Lower lobe of right lung (tissue), 2 donors: ENCODE data around the gene CHAD. TPM values are rescaled to one million over a fixed set of nuclear protein-coding genes. Genes with fewer than 3 reads are reported as not detected.
A peak's percentile ranks its signal among the peaks of the same experiment; 100 is the strongest.

Experiments used
- ATAC-seq, 2 donors: fragments of 200-7000 bp; cut with Tn5 transposase; one replicate each; pipeline ENCODE4 v1.9.1; 2020 to 2022; ENCODE audit warnings: mild to moderate bottlenecking in 2 of 2, moderate library complexity in 2 of 2
- DNase-seq: peaks from one replicate; pipeline ENCODE4 v3.0.0-alpha.2; 2020
- H3K27ac ChIP-seq: fragments of 200-600 bp; one replicate; pipeline ENCODE4 v1.8.0; 2022
- H3K27me3 ChIP-seq: fragments of 200-600 bp; one replicate; pipeline ENCODE4 v1.8.0; 2022; ENCODE audit warnings: low read depth
- H3K36me3 ChIP-seq: fragments of 200-600 bp; one replicate; pipeline ENCODE4 v1.8.0; 2022; ENCODE audit warnings: mild to moderate bottlenecking
- H3K4me1 ChIP-seq: fragments of 200-600 bp; one replicate; pipeline ENCODE4 v1.8.0; 2022
- H3K4me3 ChIP-seq: fragments of 200-600 bp; one replicate; pipeline ENCODE4 v1.8.0; 2022; ENCODE audit warnings: mild to moderate bottlenecking
- H3K9me3 ChIP-seq: fragments of 200-600 bp; one replicate; pipeline ENCODE4 v1.8.0; 2022
- CTCF ChIP-seq: fragments of 200-600 bp; IDR thresholded peaks from one replicate; pipeline ENCODE4 v1.8.0; 2022; ENCODE audit warnings: antibody characterized with exemption, mild to moderate bottlenecking
- intact Hi-C: fragments of 100-400 bp; cut with DNase I; formaldehyde crosslinking; loops from one replicate; pipeline ENCODE4 v1.11.0; 2022
- total RNA-seq: library from RNA; stranded (reverse); fragmentation: NEBNext Ultra II Directional; extraction: Animal tissue kit (Norgen Biotek cat#: 25700); gene quantifications from one replicate; pipeline ENCODE4 v1.2.1, GENCODE V29; 2021
- donor health status: DM: no; HTN: yes; CAD: no; lungs with severe emphysema.

Gene CHAD
- total RNA-seq, 1 donor from 2014 or later: not detected

DNA sequence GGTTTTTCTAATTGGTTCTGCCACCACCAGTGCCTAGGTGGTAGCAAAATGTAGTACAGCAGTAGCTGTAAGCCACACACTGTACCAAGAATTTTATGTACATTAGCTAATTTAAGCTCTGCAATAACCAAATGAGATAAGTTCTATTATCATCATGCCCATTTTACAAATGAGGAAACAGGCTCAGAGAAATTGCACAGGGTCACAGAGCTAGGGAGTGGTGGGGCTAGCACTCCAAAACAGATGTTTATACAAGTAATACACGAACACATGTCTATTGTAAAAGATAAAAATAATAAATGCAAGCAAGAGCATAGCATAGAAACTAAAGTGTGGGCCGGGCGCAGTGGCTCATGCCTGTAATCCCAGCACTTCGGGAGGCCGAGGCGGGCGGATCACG is 23.5 kb upstream of the CHAD start:
- Histone ChIP-seq H3K27ac (no peak overlapping the region), H3K36me3 (peaks cover 7% of the 10 kb centered on the region), H3K4me1 (no peaks in the 10 kb centered on the region), H3K27me3 (no peaks in the 10 kb centered on the region), H3K9me3 (no peaks in the 10 kb centered on the region), H3K4me3 (no peak overlapping the region)
- intact Hi-C loops: no loop called here
- ATAC-seq (no peak), DNase-seq (no peak)
- no peak for TF ChIP-seq CTCF

- TF ChIP-seq CTCF: no peak
These were observed 22.8 kb upstream of the CHAD start for GRCh38 chr17:50491505-50491904.

GRCh38 chr17:50488880-50489279 is 20.2 kb upstream of the CHAD start:
- Histone ChIP-seq H3K27me3 (no peaks in the 10 kb centered on the region), H3K36me3 (peaks cover 32% of the 10 kb centered on the region), H3K27ac (no peak overlapping the region), H3K9me3 (no peaks in the 10 kb centered on the region), H3K4me3 (no peak overlapping the region), H3K4me1 (no peaks in the 10 kb centered on the region)
- intact Hi-C loops: no loop called here
- DNase-seq (no peak), ATAC-seq (no peak)
- TF ChIP-seq CTCF: no peak

More at GRCh38 chr17:50491505-50491904, 22.8 kb upstream of the CHAD start:
- ATAC-seq (no peak), DNase-seq (no peak)
- H3K4me1 ChIP-seq: no peaks in the 10 kb centered on the region
- H3K27ac ChIP-seq: no peak overlapping the region
- intact Hi-C loops: no loop called here
- no peak overlapping the region for H3K4me3 ChIP-seq
- peaks cover 7% of the 10 kb centered on the region for H3K36me3 ChIP-seq
- no peaks in the 10 kb centered on the region for H3K27me3 ChIP-seq
- H3K9me3 ChIP-seq: no peaks in the 10 kb centered on the region

DNA sequence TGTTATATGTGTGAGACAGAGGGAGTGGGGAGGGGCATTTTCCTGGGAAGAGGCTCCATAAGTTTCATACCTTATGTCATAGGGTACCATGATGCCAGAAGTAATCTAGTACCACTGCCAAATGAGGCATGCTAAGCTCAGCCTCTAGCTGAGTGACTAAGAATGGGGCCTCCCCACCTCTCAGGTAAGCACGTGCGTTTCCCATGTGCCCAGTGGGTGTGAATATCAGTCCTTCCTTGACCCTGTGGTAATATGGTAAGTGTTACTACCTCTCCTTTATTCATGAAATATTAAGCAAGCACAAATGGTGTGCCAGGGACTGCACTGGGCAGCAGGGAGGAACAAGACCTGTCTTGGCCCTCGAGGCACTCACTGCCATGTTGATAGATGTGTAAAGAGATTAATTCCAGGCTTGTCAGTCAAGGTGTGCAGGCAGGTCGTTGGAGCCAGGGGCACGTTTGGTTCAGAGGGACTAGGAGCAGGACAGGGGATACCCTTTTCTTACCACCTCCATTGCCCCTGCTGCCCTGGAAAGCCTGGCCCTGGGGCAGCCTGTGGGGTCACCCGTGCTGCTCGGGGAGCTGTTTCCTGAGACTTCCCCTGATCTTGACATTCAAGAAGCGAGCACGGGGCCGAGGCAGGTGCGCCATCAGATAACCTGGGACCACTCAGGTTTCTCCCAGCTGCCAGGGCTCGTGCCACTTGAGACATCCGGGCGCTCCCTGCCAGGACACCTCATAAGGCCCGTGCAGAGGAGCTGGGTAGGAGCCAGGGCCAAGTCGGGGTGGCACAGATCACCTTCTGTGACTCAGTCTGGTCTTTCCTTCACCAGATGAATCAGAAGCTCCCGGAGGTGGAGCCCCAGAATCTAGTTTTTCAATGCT is 18.8 kb upstream of the CHAD start:
- no peak overlapping the region for H3K4me3 ChIP-seq
- H3K27me3 ChIP-seq: no peaks in the 10 kb centered on the region
- intact Hi-C loops: no loop called here
- no peak for TF ChIP-seq CTCF
- H3K9me3 ChIP-seq: no peaks in the 10 kb centered on the region
- H3K36me3 ChIP-seq: peaks cover 41% of the 10 kb centered on the region
- no peak overlapping the region for H3K27ac ChIP-seq
- DNase-seq: no peak
- H3K4me1 ChIP-seq: peaks cover 10% of the 10 kb centered on the region
- no peak for ATAC-seq

DNA sequence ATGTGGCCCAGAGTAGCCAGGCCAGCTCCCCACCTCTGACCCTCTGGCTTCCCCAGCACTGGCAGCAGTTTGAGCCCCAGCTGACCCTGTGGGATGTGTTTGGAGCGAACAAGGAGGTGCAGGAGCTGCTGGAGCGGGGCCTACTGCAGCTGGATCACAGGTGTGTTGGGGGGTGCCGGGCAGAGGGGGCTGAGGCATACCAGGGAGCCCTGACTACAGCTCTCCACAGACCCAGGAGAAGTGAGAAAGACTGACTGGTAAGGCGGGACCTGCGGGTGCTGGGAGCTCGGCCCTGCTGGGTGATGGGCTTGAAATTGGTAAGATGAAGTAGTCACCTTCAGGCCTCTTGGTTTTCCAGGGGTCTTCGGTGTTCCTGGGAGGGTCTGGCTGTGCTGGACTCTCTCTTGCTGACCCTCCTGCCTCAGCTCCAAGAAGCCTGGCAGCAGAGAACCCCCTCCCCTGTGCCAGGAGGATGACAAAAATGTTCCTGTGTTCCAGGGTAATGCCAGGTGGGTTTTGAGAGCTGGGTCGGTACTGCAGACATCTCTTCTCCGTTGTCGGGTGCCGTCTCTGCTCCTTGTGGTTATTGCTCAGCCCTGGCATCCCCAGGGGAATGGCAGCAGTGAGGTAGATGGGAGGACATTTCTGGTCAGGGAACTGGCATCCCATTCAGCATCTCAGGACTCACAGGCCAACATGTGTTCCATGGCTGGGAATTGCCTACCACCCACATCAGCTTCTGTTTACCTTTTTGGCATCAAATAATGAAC is 15.9 kb upstream of the CHAD start:
- H3K4me1 ChIP-seq: peaks cover 27% of the 10 kb centered on the region
- intact Hi-C loops: no loop called here
- H3K36me3 ChIP-seq: peaks cover 55% of the 10 kb centered on the region
- no peaks in the 10 kb centered on the region for H3K9me3 ChIP-seq
- DNase-seq: peak; percentile 21
- no peak overlapping the region for H3K4me3 ChIP-seq
- no peak for TF ChIP-seq CTCF
- no peak overlapping the region for H3K27ac ChIP-seq
- no peaks in the 10 kb centered on the region for H3K27me3 ChIP-seq
- ATAC-seq: no peak
